AG04450 (cell line): Measurements from ENCODE around the gene SVOP. TPM values are rescaled to one million over a fixed set of nuclear protein-coding genes. Genes with fewer than 3 reads are reported as not detected.

Experiments used
- CTCF ChIA-PET: fragments of 300-600, 350-600 bp; formaldehyde crosslinking; extraction: SDS; loops from one replicate; lab custom pipeline; 2022; ENCODE audit warnings: antibody characterized with exemption, inconsistent platforms; lab: Charles Lee
- POLR2A ChIA-PET: fragments of 350-600 bp; formaldehyde crosslinking; extraction: SDS; loops from one replicate; lab custom pipeline; 2021; ENCODE audit warnings: antibody characterized with exemption, inconsistent platforms; lab: Yijun Ruan, JAX
- DNase-seq: peaks from one replicate; pipeline ENCODE4 v3.0.0-alpha.2; 2011; ENCODE audit warnings: low read depth, low spot score
- H3K27ac ChIP-seq: one replicate; pipeline ENCODE4 v1.5.1; 2012; ENCODE audit warnings: low read depth, low read length, control low read depth
- H3K27me3 ChIP-seq: one replicate; pipeline ENCODE4 v1.6.0; 2012; ENCODE audit warnings: low read length; ENCODE audit not compliant: control insufficient read depth, insufficient read depth
- H3K4me3 ChIP-seq: 2 replicates; pipeline ENCODE4 v1.5.1; 2011; ENCODE audit warnings: mild to moderate bottlenecking, low read depth, low read length, control low read depth
- H3K9me3 ChIP-seq: 2 replicates; pipeline ENCODE4 v1.5.1; 2012; ENCODE audit warnings: low read length; ENCODE audit not compliant: control insufficient read depth, insufficient read depth
- polyA plus RNA-seq: library from polyadenylated mRNA; depleted of rRNA; stranded (reverse); fragments of >200 nt; gene quantifications from 2 replicates; pipeline ENCODE4 v1.2.3, GENCODE V29; 2011
- TF ChIP-seq, protein P1 (sequence below): IDR thresholded peaks from 2 replicates; pipeline ENCODE4 v1.5.1; 2011; ENCODE audit warnings: low read depth, low read length, control low read depth, inconsistent platforms

SVOP gene
- polyA plus RNA-seq, 1 experiment: not detected

DNA sequence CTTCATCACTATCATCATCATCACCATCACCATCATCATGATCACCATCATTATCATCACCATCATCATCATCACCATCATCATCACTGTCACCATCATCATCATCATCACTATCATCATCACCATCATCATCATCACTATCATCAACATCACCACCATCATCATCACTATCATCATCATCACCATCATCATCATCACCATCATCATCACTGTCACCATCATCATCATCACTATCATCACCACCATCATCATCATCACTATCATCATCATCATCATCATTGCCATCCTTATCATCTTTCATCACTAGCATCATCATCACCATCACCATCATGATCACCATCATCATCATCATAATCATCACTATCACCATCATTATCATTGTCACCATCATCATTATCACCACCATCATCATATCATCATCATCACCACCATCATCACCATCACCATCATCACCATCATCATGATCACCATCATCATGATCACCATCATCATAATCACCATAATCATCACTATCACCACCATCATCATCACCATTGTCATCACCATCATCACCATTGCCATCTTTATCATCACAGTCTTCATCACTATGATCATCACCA lies 38.1 kb downstream of the SVOP start:
- Histone ChIP-seq H3K27ac (no peak overlapping the region), H3K27me3 (no peaks in the 10 kb centered on the region), H3K9me3 (peaks cover 3% of the 10 kb centered on the region; the same call in 1 of the 2 replicates), H3K4me3 (no peak overlapping the region)
- TF ChIP-seq, protein P1, sequence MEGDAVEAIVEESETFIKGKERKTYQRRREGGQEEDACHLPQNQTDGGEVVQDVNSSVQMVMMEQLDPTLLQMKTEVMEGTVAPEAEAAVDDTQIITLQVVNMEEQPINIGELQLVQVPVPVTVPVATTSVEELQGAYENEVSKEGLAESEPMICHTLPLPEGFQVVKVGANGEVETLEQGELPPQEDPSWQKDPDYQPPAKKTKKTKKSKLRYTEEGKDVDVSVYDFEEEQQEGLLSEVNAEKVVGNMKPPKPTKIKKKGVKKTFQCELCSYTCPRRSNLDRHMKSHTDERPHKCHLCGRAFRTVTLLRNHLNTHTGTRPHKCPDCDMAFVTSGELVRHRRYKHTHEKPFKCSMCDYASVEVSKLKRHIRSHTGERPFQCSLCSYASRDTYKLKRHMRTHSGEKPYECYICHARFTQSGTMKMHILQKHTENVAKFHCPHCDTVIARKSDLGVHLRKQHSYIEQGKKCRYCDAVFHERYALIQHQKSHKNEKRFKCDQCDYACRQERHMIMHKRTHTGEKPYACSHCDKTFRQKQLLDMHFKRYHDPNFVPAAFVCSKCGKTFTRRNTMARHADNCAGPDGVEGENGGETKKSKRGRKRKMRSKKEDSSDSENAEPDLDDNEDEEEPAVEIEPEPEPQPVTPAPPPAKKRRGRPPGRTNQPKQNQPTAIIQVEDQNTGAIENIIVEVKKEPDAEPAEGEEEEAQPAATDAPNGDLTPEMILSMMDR: no peak
- ChIA-PET POLR2A (no interaction called here), CTCF (no interaction called here)
- no peak for DNase-seq

DNA sequence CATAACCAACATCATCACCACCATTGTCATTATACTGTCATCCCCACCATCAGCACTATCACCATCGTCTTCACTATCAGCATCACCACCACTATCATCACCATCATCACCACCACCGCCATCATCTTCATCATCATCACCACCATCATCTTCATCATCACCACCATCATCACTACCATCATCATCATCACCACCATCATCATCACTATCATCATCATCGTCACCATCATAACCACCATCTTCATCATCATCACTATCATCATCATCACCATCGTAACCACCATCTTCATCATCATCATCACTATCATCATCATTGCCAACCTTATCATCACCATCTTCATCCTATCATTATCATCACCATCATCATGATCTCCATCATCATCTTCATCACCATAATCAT lies 39.0 kb downstream of the SVOP start:
- no peaks in the 10 kb centered on the region for H3K27me3 ChIP-seq
- CTCF ChIA-PET: no interaction called here
- H3K9me3 ChIP-seq: peaks cover 3% of the 10 kb centered on the region; the same call in 1 of the 2 replicates
- POLR2A ChIA-PET: no interaction called here
- DNase-seq: no peak
- H3K4me3 ChIP-seq: no peak overlapping the region
- H3K27ac ChIP-seq: no peak overlapping the region
- TF ChIP-seq, protein P1: no peak

DNA sequence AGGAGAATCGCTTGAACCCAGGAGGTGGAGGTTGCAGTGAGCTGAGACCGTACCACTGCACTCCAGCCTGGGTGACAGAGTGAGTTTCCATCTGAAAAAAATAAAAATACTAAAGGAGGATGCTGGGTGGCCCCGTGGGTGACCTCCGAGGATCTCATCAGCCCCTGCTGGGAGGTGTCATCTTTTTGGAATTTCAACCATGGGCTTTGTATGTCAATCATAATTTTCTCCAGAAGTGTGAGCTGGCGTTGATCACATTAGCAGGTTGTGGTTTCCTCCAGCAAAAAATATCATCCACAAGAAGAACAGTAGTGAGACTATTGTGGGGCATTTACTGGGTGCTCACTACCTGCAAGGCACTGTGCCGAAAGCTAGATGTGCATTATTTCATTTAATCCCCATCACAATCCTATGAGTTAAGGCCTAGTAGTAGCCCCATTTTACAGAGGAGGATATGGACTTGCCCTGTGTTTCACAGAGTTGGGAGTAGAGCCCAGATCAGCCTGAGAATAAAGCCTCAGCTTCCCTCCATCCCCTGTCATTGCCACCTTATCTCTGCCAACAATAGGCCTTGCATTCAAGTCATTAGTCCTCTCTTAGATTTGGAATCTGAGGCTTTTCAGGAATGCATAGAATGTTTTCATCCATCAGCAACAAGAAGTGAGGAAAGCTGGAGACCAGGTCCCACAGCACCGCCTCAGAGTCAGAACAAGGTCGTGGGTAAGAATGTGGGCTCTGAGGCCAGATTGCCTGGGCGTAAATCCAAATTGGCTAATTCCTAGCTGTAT lies 39.8 kb downstream of the SVOP start:
- CTCF ChIA-PET: no interaction called here

DNA sequence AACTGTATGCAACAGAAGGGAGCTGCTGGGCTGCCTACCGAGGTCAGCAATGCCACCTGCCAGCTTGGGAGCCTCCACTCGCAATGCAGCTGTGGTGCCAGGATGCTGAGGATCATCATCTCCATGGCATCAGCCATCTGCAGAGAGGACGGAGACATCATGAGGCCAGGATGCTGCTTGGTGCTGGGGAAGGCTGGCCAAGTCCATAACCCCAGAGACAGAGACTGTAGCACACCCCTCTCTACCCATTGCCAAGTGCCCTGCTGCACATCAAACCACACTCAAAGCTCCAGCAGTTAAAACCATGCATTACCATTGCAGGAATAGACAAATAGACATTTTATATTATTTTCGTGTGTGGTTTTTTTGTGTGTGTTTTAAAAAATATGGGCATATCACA lies 43.5 kb downstream of the SVOP start:
- Histone ChIP-seq H3K27me3 (no peaks in the 10 kb centered on the region), H3K4me3 (no peak overlapping the region), H3K9me3 (no peaks in the 10 kb centered on the region), H3K27ac (no peak overlapping the region)
- CTCF ChIA-PET: interaction anchor here (0.8 kb wide), 1 partner anchor 27 kb away, joined by 5 read pairs; no protein-coding TSS in a partner anchor
- no peak for DNase-seq
- TF ChIP-seq, protein P1: no peak
- POLR2A ChIA-PET: no interaction called here

More for the DNA sequence above, 39.8 kb downstream of the SVOP start:
- DNase-seq: no peak
- H3K27ac ChIP-seq: no peak overlapping the region
- H3K4me3 ChIP-seq: no peak overlapping the region
- POLR2A ChIA-PET: no interaction called here
- H3K27me3 ChIP-seq: no peaks in the 10 kb centered on the region
- H3K9me3 ChIP-seq: peaks cover 3% of the 10 kb centered on the region; the same call in 1 of the 2 replicates
- TF ChIP-seq, protein P1: no peak
